Measurements from ENCODE around the gene NECAB3. TPM values are rescaled to one million over a fixed set of nuclear protein-coding genes. Genes with fewer than 3 reads are reported as not detected.

NECAB3 gene
- total and polyA plus RNA-seq, 2 of the 13 experiments (the other 11 are each of a cell fraction or from before 2014, with no cell fraction given): 61.5 to 65.5 TPM

GRCh38 chr20:33672426-33673113, 1.7 kb downstream of the NECAB3 start (continued):
- no peak for TF ChIP-seq TEF (CRISPR knock-in tag; IDR thresholded peaks at IDR 0.05)
- peak; percentile 78; the same call in 1 of the 2 replicates for TF ChIP-seq TFAP4 (IDR thresholded peaks at IDR 0.05; ENCODE audit: borderline replicate concordance, low read depth)
- TF ChIP-seq RARG (CRISPR knock-in tag; IDR thresholded peaks at IDR 0.05; ENCODE audit: low read depth): 0 out of 2 replicates have a peak, but pooled peaks have one; percentile 17
- 0 out of 2 replicates have a peak, but pooled peaks have one; percentile 44 for TF ChIP-seq ZNF431 (CRISPR knock-in tag; IDR thresholded peaks at IDR 0.05; ENCODE audit: borderline replicate concordance, low read depth)
- TF ChIP-seq SAP130 (CRISPR knock-in tag; IDR thresholded peaks at IDR 0.05; ENCODE audit: low read depth): peak; percentile 4; the same call in 1 of the 2 replicates
- no peak for TF ChIP-seq ZNF557 (CRISPR knock-in tag; IDR thresholded peaks at IDR 0.05)
- TF ChIP-seq MZF1 (CRISPR knock-in tag; IDR thresholded peaks at IDR 0.05; ENCODE audit: borderline replicate concordance): 0 out of 2 replicates have a peak, but pooled peaks have one; percentile 77
- peak; percentile 66; the same call in 1 of the 2 replicates for TF ChIP-seq ZNF558 (CRISPR knock-in tag; IDR thresholded peaks at IDR 0.05; ENCODE audit: borderline replicate concordance)
- 0 out of 2 replicates have a peak, but pooled peaks have one; percentile 15 for TF ChIP-seq ZSCAN25 (CRISPR knock-in tag; IDR thresholded peaks at IDR 0.05)
- TF ChIP-seq ZNF44 (CRISPR knock-in tag; IDR thresholded peaks at IDR 0.05): peak; percentile 41; the same call in 1 of the 2 replicates
- no peak for TF ChIP-seq GFI1 (CRISPR knock-in tag; IDR thresholded peaks at IDR 0.05; ENCODE audit: borderline replicate concordance)
- TF ChIP-seq ZNF432 (CRISPR knock-in tag; IDR thresholded peaks at IDR 0.05; ENCODE audit: borderline replicate concordance): no peak
- peak; percentile 16; the same call in 1 of the 2 replicates for TF ChIP-seq ZNF512B (CRISPR knock-in tag; IDR thresholded peaks at IDR 0.05; ENCODE audit: borderline replicate concordance)
- no peak for TF ChIP-seq THAP9 (CRISPR knock-in tag; IDR thresholded peaks at IDR 0.05; ENCODE audit: borderline replicate concordance)
- TF ChIP-seq ZNF770 (CRISPR knock-in tag; IDR thresholded peaks at IDR 0.05): no peak
- 0 out of 2 replicates have a peak, but pooled peaks have one; percentile 38 for TF ChIP-seq DNMT3B (CRISPR knock-in tag; conservative IDR thresholded peaks at IDR 0.05)
- no peak for TF ChIP-seq ZNF576 (CRISPR knock-in tag; IDR thresholded peaks at IDR 0.05)
